ENCODE measurements around the gene ATP8B3.

DNA sequence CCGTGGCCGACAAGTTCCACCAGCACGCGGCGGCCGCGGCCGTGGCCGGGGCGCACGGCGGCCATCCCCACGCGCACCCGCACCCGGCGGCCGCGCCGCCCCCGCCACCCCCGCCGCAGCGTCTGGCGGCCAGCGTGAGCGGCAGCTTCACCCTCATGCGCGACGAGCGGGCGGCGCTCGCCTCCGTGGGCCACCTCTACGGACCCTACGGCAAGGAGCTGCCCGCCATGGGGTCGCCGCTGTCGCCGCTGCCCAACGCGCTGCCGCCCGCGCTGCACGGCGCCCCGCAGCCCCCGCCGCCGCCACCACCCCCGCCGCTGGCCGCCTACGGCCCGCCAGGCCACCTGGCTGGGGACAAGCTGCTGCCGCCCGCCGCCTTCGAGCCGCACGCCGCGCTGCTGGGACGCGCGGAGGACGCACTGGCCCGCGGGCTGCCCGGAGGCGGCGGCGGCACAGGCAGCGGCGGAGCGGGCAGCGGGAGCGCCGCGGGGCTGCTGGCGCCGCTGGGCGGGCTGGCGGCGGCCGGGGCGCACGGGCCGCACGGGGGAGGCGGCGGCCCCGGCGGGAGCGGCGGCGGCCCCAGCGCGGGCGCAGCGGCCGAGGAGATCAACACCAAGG lies 57.9 kb downstream of the ATP8B3 start:
- TF ChIP-seq, protein P1, sequence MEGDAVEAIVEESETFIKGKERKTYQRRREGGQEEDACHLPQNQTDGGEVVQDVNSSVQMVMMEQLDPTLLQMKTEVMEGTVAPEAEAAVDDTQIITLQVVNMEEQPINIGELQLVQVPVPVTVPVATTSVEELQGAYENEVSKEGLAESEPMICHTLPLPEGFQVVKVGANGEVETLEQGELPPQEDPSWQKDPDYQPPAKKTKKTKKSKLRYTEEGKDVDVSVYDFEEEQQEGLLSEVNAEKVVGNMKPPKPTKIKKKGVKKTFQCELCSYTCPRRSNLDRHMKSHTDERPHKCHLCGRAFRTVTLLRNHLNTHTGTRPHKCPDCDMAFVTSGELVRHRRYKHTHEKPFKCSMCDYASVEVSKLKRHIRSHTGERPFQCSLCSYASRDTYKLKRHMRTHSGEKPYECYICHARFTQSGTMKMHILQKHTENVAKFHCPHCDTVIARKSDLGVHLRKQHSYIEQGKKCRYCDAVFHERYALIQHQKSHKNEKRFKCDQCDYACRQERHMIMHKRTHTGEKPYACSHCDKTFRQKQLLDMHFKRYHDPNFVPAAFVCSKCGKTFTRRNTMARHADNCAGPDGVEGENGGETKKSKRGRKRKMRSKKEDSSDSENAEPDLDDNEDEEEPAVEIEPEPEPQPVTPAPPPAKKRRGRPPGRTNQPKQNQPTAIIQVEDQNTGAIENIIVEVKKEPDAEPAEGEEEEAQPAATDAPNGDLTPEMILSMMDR (conservative IDR thresholded peaks at IDR 0.05; ENCODE audit: low read depth in 2 of 2) = no peak
- no peak for TF ChIP-seq POLR2AphosphoS5 (IDR thresholded peaks at IDR 0.05; ENCODE audit: low read depth)
- TF ChIP-seq CREB1 (CRISPR knock-in tag; IDR thresholded peaks at IDR 0.05; ENCODE audit: low read depth) = no peak
- TF ChIP-seq EZH2 (IDR thresholded peaks at IDR 0.05; ENCODE audit: low read depth, unreplicated experiment) = peak; percentile 63

Data from GM23338 (cell line).